ENCODE measurements around the gene GRIK4. TPM values are rescaled to one million over a fixed set of nuclear protein-coding genes. Genes with fewer than 3 reads are reported as not detected.

The GRIK4 gene
- polyA plus RNA-seq, 1 donor from 2014 or later: not detected

DNA sequence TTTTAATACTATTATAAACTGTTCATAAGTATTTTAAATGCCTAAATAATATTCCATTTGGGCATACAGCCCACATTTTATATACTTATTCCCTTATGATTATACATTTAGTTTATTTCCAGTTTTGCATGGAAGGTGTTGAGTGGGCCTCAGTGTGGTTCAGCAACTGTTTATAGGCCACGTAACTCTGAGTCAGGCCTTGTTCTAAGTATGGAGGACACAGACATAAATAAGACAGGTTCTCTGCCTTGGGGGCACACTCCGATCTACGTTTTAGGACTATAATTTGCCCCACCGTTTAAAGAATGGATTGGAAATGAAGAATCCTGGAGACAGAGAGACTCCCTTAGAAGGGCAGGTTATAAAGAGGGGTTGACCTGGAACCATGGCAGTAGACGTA is 300.2 kb downstream of the GRIK4 start:
- H3K4me1 Mint-ChIP-seq: peaks cover 0 to 2% (median 0%) of the 10 kb centered on the region in 3 donors
- no peak overlapping the region for H3K4me3 Mint-ChIP-seq
- H3K9me3 Mint-ChIP-seq: no peaks in the 10 kb centered on the region
- H3K36me3 Mint-ChIP-seq: no peaks in the 10 kb centered on the region
- H3K27ac Mint-ChIP-seq: no peak overlapping the region
- peaks cover 17% of the 10 kb centered on the region for H3K27me3 Mint-ChIP-seq

DNA sequence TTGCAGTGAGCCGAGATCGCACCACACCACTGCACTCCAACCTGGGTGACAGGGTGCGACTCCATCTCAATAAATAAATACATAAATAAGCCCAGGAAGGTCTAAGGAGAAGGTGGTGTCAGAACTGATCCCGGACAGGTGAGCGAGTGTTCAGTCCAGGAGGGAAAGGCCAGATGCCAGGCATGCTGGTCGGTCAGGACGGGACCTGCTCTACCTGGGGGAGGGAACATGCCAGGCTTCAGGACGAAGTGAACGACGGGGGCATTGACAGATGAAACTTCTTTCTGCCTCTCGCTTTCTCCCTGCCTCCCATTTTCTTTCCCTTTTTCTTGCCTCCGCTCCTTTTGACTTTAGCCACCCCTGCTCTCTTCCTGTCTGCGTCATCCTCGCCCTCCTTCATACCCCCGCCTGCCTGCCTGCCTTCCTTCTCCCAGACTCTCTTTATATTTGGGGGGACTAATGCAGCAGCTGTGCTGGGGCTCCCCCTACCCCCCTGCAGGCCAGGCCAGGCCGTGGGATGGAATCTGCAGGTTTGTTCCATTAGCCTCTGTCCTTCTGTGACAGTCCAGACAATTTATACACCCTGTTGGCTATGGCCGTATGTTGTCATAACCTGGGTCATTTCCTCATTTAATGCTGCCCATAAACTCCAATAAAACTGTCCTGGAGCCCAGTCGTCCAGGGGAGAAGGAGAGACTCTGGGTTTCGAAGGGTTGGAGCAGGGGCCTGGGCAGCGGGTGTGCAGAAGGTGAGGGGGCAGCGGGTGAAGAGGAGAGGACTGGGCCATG is 303.2 kb downstream of the GRIK4 start:
- H3K4me1 Mint-ChIP-seq: no peaks in the 10 kb centered on the region
- H3K36me3 Mint-ChIP-seq: no peaks in the 10 kb centered on the region
- H3K4me3 Mint-ChIP-seq: no peak overlapping the region
- H3K27me3 Mint-ChIP-seq: peaks cover 10% of the 10 kb centered on the region
- H3K9me3 Mint-ChIP-seq: peaks cover 0 to 1% (median 0%) of the 10 kb centered on the region in 3 donors
- H3K27ac Mint-ChIP-seq: no peak overlapping the region

DNA sequence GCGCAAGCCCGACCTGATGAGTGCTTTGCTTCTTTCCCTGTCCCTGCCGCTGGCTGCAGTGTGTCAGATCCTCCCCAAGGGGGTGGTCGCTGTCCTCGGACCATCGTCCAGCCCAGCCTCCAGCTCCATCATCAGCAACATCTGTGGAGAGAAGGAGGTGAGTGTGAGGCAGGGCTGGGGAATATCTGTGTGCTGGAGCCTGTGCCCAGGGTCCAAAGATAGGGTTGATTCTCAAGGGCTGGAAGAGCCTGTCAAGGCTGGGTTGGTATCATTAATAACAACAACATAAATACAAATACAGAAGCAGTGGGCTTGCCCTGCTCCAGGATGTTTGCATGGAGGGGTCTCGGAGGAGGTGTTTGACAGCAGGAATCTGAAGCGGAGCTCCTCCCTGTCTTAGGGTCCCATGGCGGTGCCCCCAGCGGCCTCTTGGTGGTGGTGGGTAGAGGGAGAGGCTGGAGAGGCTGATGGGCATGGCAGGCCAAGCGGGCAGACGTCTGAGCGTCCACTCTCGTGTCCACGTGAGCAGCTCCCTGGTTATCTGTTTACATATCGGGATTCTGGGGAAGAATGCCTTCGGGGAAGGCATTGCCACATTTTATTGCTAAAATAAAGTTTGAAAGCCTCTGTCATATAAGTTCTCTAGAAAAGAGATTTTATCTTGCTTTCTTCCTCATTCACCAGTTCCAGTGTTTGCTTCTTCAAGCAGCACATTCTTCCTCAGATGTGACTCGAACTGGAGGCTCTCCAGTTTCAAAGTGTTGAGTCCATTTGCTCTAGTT is 304.0 kb downstream of the GRIK4 start:
- peaks cover 0 to 1% (median 0%) of the 10 kb centered on the region in 3 donors for H3K9me3 Mint-ChIP-seq
- peaks cover 8% of the 10 kb centered on the region for H3K27me3 Mint-ChIP-seq
- no peak overlapping the region for H3K27ac Mint-ChIP-seq
- no peak overlapping the region for H3K4me3 Mint-ChIP-seq
- H3K36me3 Mint-ChIP-seq: no peaks in the 10 kb centered on the region
- no peaks in the 10 kb centered on the region for H3K4me1 Mint-ChIP-seq

GRCh38 chr11:120816176-120816575 is 304.6 kb downstream of the GRIK4 start:
- H3K27me3 Mint-ChIP-seq: peaks cover 10% of the 10 kb centered on the region
- H3K4me1 Mint-ChIP-seq: no peaks in the 10 kb centered on the region
- peaks cover 0 to 1% (median 0%) of the 10 kb centered on the region in 3 donors for H3K9me3 Mint-ChIP-seq
- no peaks in the 10 kb centered on the region for H3K36me3 Mint-ChIP-seq
- H3K27ac Mint-ChIP-seq: no peak overlapping the region
- no peak overlapping the region for H3K4me3 Mint-ChIP-seq

DNA sequence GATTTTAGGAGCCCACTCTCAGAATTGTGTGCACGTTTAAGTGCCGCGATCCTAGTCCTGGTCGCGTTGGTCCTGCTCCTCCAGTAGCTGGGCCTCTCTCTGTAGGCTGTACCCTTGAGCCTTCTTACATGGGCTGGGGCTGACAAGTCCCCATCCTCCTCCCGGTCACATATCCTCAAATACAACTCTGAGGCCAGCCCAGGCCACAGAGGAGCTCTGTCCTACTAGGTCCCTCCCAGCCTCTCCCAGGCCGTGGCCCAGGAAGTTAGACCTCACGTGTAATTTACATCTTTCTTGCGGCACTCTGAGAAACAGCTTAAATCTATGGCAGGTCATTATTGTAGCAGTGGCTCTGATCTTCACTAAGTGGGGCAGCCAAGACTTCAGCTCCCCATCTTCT is 305.2 kb downstream of the GRIK4 start:
- Mint-ChIP-seq H3K9me3 (peaks cover 0 to 1% (median 0%) of the 10 kb centered on the region in 3 donors), H3K36me3 (no peaks in the 10 kb centered on the region), H3K27ac (no peak overlapping the region), H3K4me3 (no peak overlapping the region), H3K4me1 (no peaks in the 10 kb centered on the region), H3K27me3 (peaks cover 12% of the 10 kb centered on the region)

DNA sequence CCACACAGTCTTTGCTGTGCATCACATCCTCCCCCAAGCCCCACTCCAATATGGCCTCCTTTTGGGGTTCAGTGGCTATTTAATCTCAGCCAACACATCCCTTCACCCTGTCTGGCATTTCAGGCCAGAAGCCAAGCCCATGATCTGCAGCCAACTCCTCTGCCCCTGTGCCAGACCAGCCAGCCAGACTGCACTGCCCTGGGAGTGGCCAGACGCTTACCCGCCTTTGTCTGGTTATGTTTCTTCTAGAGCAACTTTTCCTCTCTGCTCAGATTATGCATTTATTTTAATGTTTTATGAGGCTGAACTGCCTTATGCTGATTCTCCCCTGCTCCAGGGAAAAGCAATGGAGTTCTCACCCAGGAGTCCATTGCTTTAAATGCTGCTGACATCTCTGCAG is 305.6 kb downstream of the GRIK4 start:
- Mint-ChIP-seq H3K4me1 (no peaks in the 10 kb centered on the region), H3K27ac (no peak overlapping the region)

DNA sequence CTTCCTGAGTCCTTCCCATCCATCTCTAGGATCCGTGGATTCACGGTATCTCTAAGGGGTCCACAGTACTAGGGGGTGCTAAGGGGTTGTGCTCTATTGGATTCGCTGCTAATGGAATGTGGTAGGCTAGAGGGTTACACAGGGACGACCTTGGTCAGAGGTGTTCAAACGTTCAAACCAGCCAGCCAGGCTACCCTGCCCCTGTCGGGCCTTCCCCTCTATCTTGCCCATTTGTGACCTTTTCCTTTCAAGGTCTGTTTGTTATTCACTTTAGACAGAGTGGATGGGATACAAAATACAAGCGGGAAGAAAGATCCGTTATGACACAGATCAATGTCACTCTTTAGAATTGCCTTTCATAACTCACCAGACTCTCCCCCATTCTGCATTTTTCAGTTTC is 306.5 kb downstream of the GRIK4 start:
- peaks cover 10% of the 10 kb centered on the region for H3K27me3 Mint-ChIP-seq
- H3K27ac Mint-ChIP-seq: no peak overlapping the region
- no peaks in the 10 kb centered on the region for H3K36me3 Mint-ChIP-seq
- no peak overlapping the region for H3K4me3 Mint-ChIP-seq
- peaks cover 0 to 1% (median 0%) of the 10 kb centered on the region in 3 donors for H3K9me3 Mint-ChIP-seq
- no peaks in the 10 kb centered on the region for H3K4me1 Mint-ChIP-seq

More for the DNA sequence above, 305.6 kb downstream of the GRIK4 start:
- Mint-ChIP-seq H3K4me3 (no peak overlapping the region), H3K27me3 (peaks cover 12% of the 10 kb centered on the region), H3K9me3 (peaks cover 0 to 1% (median 0%) of the 10 kb centered on the region in 3 donors), H3K36me3 (no peaks in the 10 kb centered on the region)

DNA sequence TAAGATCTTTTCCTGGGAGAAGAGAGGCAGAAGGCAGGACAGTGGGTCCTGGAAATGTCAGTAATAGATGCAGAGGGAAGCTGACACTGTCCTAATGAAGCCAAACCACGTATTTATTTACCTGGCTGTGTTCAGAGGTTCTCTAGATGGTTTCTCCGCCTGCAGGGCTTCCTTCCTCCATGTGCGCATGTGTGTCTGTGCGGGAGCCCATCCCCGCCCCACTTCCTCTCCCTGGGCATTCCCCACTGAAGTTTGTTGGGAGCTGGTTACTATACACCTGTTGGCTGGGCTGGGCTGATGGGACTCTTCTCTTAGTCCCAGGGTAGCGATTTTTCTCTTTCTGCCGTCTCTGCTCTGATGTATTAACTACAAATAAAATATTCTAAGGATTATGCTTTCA is 307.5 kb downstream of the GRIK4 start:
- H3K4me3 Mint-ChIP-seq: peak overlapping the region in 1 of 4 donors; percentile 61
- H3K4me1 Mint-ChIP-seq: no peaks in the 10 kb centered on the region
- H3K27me3 Mint-ChIP-seq: peaks cover 10% of the 10 kb centered on the region

DNA sequence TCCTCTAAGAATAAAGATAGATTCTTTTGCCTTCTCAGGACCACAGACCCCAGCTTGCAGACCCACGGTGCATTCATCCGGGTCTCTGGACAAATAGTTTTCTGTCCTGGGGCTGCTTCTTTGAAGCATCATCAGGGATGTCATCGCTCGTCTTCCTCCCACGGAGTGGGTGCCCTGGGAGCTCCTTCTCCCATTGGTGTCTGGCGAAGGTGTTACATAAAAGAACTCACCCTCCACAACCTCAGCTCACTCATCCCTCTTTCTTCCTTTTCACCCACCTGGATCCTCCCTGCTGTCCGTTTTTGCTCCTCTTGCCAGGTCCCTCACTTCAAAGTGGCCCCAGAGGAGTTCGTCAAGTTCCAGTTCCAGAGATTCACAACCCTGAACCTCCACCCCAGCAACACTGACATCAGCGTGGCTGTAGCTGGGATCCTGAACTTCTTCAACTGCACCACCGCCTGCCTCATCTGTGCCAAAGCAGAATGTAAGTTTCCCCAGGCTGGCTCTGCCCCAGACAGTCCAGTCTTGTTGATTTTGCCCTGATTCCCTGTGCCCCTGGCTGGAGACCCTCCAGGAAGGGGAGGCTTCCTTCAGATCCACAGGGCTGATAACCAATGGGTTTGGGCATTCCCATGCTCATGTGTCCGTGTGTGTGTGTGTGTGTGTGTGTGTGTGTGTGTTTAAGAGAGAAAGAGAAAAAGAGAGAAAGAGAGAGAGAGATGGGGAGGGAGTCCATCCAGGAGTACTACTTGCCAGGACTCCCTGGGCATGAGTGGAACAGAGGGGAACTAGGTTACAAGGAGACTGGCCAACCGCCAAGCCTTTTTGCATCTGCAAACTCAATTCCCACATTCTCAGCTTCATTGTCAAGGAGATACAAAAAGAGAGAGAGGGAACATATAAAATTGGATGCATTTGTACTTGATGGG is 308.2 kb downstream of the GRIK4 start:
- H3K4me3 Mint-ChIP-seq: peak overlapping the region in 1 of 4 donors; percentile 12
- H3K27ac Mint-ChIP-seq: no peak overlapping the region
- H3K27me3 Mint-ChIP-seq: peaks cover 10% of the 10 kb centered on the region
- peaks cover 0 to 1% (median 0%) of the 10 kb centered on the region in 3 donors for H3K9me3 Mint-ChIP-seq
- no peaks in the 10 kb centered on the region for H3K4me1 Mint-ChIP-seq
- H3K36me3 Mint-ChIP-seq: no peaks in the 10 kb centered on the region

More for the DNA sequence above, 307.5 kb downstream of the GRIK4 start:
- H3K36me3 Mint-ChIP-seq: no peaks in the 10 kb centered on the region
- H3K9me3 Mint-ChIP-seq: peaks cover 0 to 1% (median 0%) of the 10 kb centered on the region in 3 donors
- H3K27ac Mint-ChIP-seq: no peak overlapping the region

DNA sequence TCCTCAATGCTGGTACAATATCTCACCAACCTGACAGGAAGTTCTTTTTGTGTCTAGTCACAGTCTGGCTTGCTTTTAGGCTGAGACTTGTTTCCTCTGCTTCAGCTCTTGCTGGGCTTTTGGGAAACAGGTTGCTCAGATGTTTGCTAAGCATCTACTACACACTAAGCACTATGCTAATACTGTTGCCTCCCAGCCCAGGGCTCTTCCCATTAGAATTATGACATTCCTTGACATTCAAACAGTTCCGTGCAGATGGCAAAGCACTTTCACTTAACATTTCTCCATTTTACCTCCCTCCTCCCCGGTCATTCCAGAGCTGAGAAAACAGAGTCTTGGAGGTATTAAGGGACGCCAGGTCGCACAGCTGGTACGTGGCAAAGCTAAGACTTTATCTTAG is 311.6 kb downstream of the GRIK4 start:
- H3K9me3 Mint-ChIP-seq: no peaks in the 10 kb centered on the region
- H3K4me3 Mint-ChIP-seq: no peak overlapping the region
- no peak overlapping the region for H3K27ac Mint-ChIP-seq
- peaks cover 12% of the 10 kb centered on the region for H3K27me3 Mint-ChIP-seq
- no peaks in the 10 kb centered on the region for H3K36me3 Mint-ChIP-seq
- no peaks in the 10 kb centered on the region for H3K4me1 Mint-ChIP-seq

- H3K36me3 Mint-ChIP-seq: no peaks in the 10 kb centered on the region
Measured at GRCh38 chr11:120824242-120824641, 312.7 kb downstream of the GRIK4 start.

GRCh38 chr11:120827198-120827597 is 315.6 kb downstream of the GRIK4 start:
- Mint-ChIP-seq H3K36me3 (no peaks in the 10 kb centered on the region), H3K4me1 (no peaks in the 10 kb centered on the region), H3K9me3 (no peaks in the 10 kb centered on the region), H3K27ac (peak overlapping the region in 1 of 3 donors; percentile 62), H3K27me3 (peaks cover 16% of the 10 kb centered on the region), H3K4me3 (no peak overlapping the region)

More at GRCh38 chr11:120824242-120824641, 312.7 kb downstream of the GRIK4 start:
- no peaks in the 10 kb centered on the region for H3K4me1 Mint-ChIP-seq
- H3K4me3 Mint-ChIP-seq: no peak overlapping the region
- H3K27ac Mint-ChIP-seq: no peak overlapping the region
- peaks cover 16% of the 10 kb centered on the region for H3K27me3 Mint-ChIP-seq
- H3K9me3 Mint-ChIP-seq: no peaks in the 10 kb centered on the region

- H3K9me3 Mint-ChIP-seq: no peaks in the 10 kb centered on the region
- H3K36me3 Mint-ChIP-seq: no peaks in the 10 kb centered on the region
- no peak overlapping the region for H3K27ac Mint-ChIP-seq
- H3K27me3 Mint-ChIP-seq: peaks cover 16% of the 10 kb centered on the region
- H3K4me3 Mint-ChIP-seq: no peak overlapping the region
- H3K4me1 Mint-ChIP-seq: no peaks in the 10 kb centered on the region
Measured at GRCh38 chr11:120827820-120828219, 316.3 kb downstream of the GRIK4 start.

DNA sequence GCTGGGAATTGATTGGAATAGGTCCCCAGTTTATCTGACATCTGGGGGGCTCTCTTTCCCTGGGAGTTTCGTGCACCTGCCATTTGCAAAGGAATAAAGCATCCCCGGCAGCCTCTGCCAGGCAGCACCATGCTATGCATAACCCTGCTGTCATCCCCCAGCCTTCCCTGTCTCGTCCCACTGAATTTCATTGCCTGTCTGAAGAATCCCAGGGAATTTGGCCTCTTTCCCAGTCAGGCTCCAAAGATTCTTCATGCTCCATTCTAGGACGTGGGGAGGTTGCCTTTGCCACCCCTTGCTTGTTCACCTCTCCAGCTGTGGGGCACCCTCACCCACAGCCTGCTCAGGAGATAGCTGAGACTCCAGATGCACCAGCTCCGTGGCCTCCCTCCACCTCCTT is 317.3 kb downstream of the GRIK4 start:
- H3K27me3 Mint-ChIP-seq: peaks cover 18% of the 10 kb centered on the region
- no peak overlapping the region for H3K27ac Mint-ChIP-seq
- no peaks in the 10 kb centered on the region for H3K4me1 Mint-ChIP-seq
- no peaks in the 10 kb centered on the region for H3K9me3 Mint-ChIP-seq
- H3K4me3 Mint-ChIP-seq: no peak overlapping the region
- H3K36me3 Mint-ChIP-seq: no peaks in the 10 kb centered on the region

All from IgD-negative memory B cell (primary cell).